Embryonic facial prominence (tissue), 1 donor: ENCODE results near the gene SLC26A11.
"Not testable (repeated sequence)": the region's sequence is repeated elsewhere in the genome, so short reads cannot be mapped to it uniquely, and the experiment has no call there.

Experiments used
- DNase-seq: peaks from one replicate; pipeline ENCODE4 v3.0.0-alpha.2; 2016; ENCODE audit errors: extremely low spot score

Gene SLC26A11

GRCh38 chr17:80281516-80281915 is 61.3 kb downstream of the SLC26A11 start:
- no peak for DNase-seq

GRCh38 chr17:80283116-80283852 is 63.1 kb downstream of the SLC26A11 start:
- no peak for DNase-seq

- DNase-seq, result no peak
Observed at GRCh38 chr17:80284631-80285030, 64.4 kb downstream of the SLC26A11 start.

GRCh38 chr17:80285237-80285920 is 65.2 kb downstream of the SLC26A11 start:
- DNase-seq, result no peak

GRCh38 chr17:80286638-80286960 is 66.4 kb downstream of the SLC26A11 start:
- no peak for DNase-seq

- no peak for DNase-seq
Observed at GRCh38 chr17:80287038-80287437, 66.8 kb downstream of the SLC26A11 start.

GRCh38 chr17:80287806-80288567 is 67.8 kb downstream of the SLC26A11 start:
- no peak for DNase-seq

GRCh38 chr17:80289616-80290015 is 69.4 kb downstream of the SLC26A11 start:
- DNase-seq, result no peak

GRCh38 chr17:80290156-80290555 is 69.9 kb downstream of the SLC26A11 start:
- no peak for DNase-seq

- DNase-seq, result no peak
Observed at GRCh38 chr17:80291260-80291659, 71.0 kb downstream of the SLC26A11 start.

- no peak for DNase-seq
Observed at GRCh38 chr17:80291691-80292487, 71.7 kb downstream of the SLC26A11 start.

- DNase-seq, result no peak
Observed at GRCh38 chr17:80292521-80292971, 72.3 kb downstream of the SLC26A11 start.

GRCh38 chr17:80294210-80294609 is 74.0 kb downstream of the SLC26A11 start:
- no peak for DNase-seq

- no peak for DNase-seq
Observed at GRCh38 chr17:80294653-80295052, 74.4 kb downstream of the SLC26A11 start.

- no peak for DNase-seq
Observed at GRCh38 chr17:80295146-80295545, 74.9 kb downstream of the SLC26A11 start.

GRCh38 chr17:80295559-80295958 is 75.3 kb downstream of the SLC26A11 start:
- DNase-seq, result no peak

- no peak for DNase-seq
Observed at GRCh38 chr17:80296221-80296620, 76.0 kb downstream of the SLC26A11 start.

GRCh38 chr17:80297996-80298560 is 77.9 kb downstream of the SLC26A11 start:
- no peak for DNase-seq

GRCh38 chr17:80299350-80300100 is 79.3 kb downstream of the SLC26A11 start:
- not testable (repeated sequence) for DNase-seq

- DNase-seq, result not testable (repeated sequence)
Observed at GRCh38 chr17:80300756-80301155, 80.5 kb downstream of the SLC26A11 start.
